Esophagus (tissue), 2 donors: ENCODE measurements around the gene IER5. TPM values are rescaled to one million over a fixed set of nuclear protein-coding genes. Genes with fewer than 3 reads are reported as not detected.
"Not testable (repeated sequence)": the region's sequence is repeated elsewhere in the genome, so short reads cannot be mapped to it uniquely, and the experiment has no call there.

Experiments used
- H3K27ac ChIP-seq, 2 donors: one replicate each; pipeline ENCODE4 v1.5.1; 2013; ENCODE audit warnings: low read depth in 2 of 2, mild to moderate bottlenecking in 2 of 2, inconsistent platforms in 1 of 2, low read length in 1 of 2, moderate library complexity in 1 of 2
- H3K27me3 ChIP-seq, 2 donors: one replicate each; pipeline ENCODE4 v1.6.1; 2013; ENCODE audit warnings: low read length in 2 of 2, control low read depth in 1 of 2, mild to moderate bottlenecking in 1 of 2; ENCODE audit not compliant: insufficient read depth in 2 of 2, control insufficient read depth in 1 of 2
- H3K36me3 ChIP-seq, 2 donors: one replicate each; pipeline ENCODE4 v1.6.1; 2013; ENCODE audit warnings: low read length in 1 of 2; ENCODE audit not compliant: control insufficient read depth in 2 of 2, insufficient read depth in 2 of 2
- H3K4me1 ChIP-seq, 2 donors: one replicate each; pipeline ENCODE4 v1.6.1; 2013; ENCODE audit warnings: low read length in 1 of 2; ENCODE audit not compliant: control insufficient read depth in 2 of 2, insufficient read depth in 2 of 2
- H3K4me3 ChIP-seq, 2 donors: one replicate each; pipeline ENCODE4 v1.5.1; 2013; ENCODE audit warnings: low read length in 2 of 2, mild to moderate bottlenecking in 2 of 2, low read depth in 1 of 2, moderate library complexity in 1 of 2
- H3K9me3 ChIP-seq, 2 donors: one replicate each; pipeline ENCODE4 v1.6.1; 2013; ENCODE audit warnings: mild to moderate bottlenecking in 2 of 2, low read depth in 1 of 2, low read length in 1 of 2, moderate library complexity in 1 of 2; ENCODE audit not compliant: control insufficient read depth in 2 of 2, insufficient read depth in 1 of 2
- WGBS, 2 donors: extraction: QIAGEN DNeasy Blood & Tissue Kit; methylation state at CpG; one replicate each; pipeline ENCODE4 v1.1.7; 2013; 5-methylcytosine and 5-hydroxymethylcytosine counted together
- polyA plus RNA-seq, 2 donors: library from polyadenylated mRNA; stranded (reverse); fragments of 200-250 nt; gene quantifications; one replicate each; pipeline ENCODE4 v1.2.3, GENCODE V29; 2013
- donor health status: healthy with polysubstance abuse.
- donor health status: Bipolar disorder and iron deficiency.

IER5 gene
- polyA plus RNA-seq, 2 donors, result 16.7 to 27.2 TPM

GRCh38 chr1:181059435-181059834 lies 29.1 kb upstream of the IER5 start:
- H3K27ac ChIP-seq, result no peak overlapping the region
- peaks cover 0 to 2% of the 10 kb centered on the region in 2 donors for H3K36me3 ChIP-seq
- peaks cover 0 to 2% of the 10 kb centered on the region in 2 donors for H3K9me3 ChIP-seq
- H3K27me3 ChIP-seq, result no peaks in the 10 kb centered on the region
- H3K4me3 ChIP-seq, result no peak overlapping the region
- no peaks in the 10 kb centered on the region for H3K4me1 ChIP-seq

GRCh38 chr1:181060066-181060465 lies 28.4 kb upstream of the IER5 start:
- WGBS, 2 donors, result 96 to 100% methylated on average over 1 of the region's 1 CpG
- Histone ChIP-seq H3K4me3 (no peak overlapping the region), H3K9me3 (peaks cover 0 to 2% of the 10 kb centered on the region in 2 donors), H3K27me3 (no peaks in the 10 kb centered on the region), H3K36me3 (peaks cover 0 to 2% of the 10 kb centered on the region in 2 donors), H3K27ac (no peak overlapping the region), H3K4me1 (no peaks in the 10 kb centered on the region)

GRCh38 chr1:181060947-181061346 lies 27.6 kb upstream of the IER5 start:
- not testable (repeated sequence) for H3K4me1 ChIP-seq, H3K4me3 ChIP-seq, H3K36me3 ChIP-seq, H3K27ac ChIP-seq, H3K27me3 ChIP-seq, H3K9me3 ChIP-seq
- WGBS, 2 donors, result 88% methylated on average over 2 to 4 of the region's 4 CpGs

GRCh38 chr1:181061487-181061886 lies 27.0 kb upstream of the IER5 start:
- no peak overlapping the region for H3K4me3 ChIP-seq
- H3K9me3 ChIP-seq, result peaks cover 0 to 2% of the 10 kb centered on the region in 2 donors
- 38 to 49% methylated on average over 2 of the region's 2 CpGs for WGBS, 2 donors
- H3K27ac ChIP-seq, result no peak overlapping the region
- peaks cover 0 to 2% of the 10 kb centered on the region in 2 donors for H3K36me3 ChIP-seq
- H3K27me3 ChIP-seq, result no peaks in the 10 kb centered on the region
- no peaks in the 10 kb centered on the region for H3K4me1 ChIP-seq

GRCh38 chr1:181061891-181062835 lies 26.3 kb upstream of the IER5 start:
- no peaks in the 10 kb centered on the region for H3K4me1 ChIP-seq
- no peaks in the 10 kb centered on the region for H3K27me3 ChIP-seq
- no peaks in the 10 kb centered on the region for H3K36me3 ChIP-seq
- peaks cover 0 to 2% of the 10 kb centered on the region in 2 donors for H3K9me3 ChIP-seq
- 75 to 78% methylated on average over 15 of the region's 15 CpGs for WGBS, 2 donors
- H3K27ac ChIP-seq, result peak overlapping the region in 1 of 2 donors; percentile 42
- H3K4me3 ChIP-seq, result no peak overlapping the region

GRCh38 chr1:181062836-181063428 lies 25.6 kb upstream of the IER5 start:
- Histone ChIP-seq H3K4me1 (no peaks in the 10 kb centered on the region), H3K36me3 (no peaks in the 10 kb centered on the region), H3K27me3 (no peaks in the 10 kb centered on the region), H3K9me3 (peaks cover 0 to 2% of the 10 kb centered on the region in 2 donors), H3K4me3 (no peak overlapping the region), H3K27ac (no peak overlapping the region)
- 61 to 68% methylated on average over 6 of the region's 6 CpGs for WGBS, 2 donors

- H3K27ac ChIP-seq, result peak overlapping the region; percentile 49 to 66
- H3K4me3 ChIP-seq, result no peak overlapping the region
- H3K36me3 ChIP-seq, result no peaks in the 10 kb centered on the region
- H3K4me1 ChIP-seq, result no peaks in the 10 kb centered on the region
- no peaks in the 10 kb centered on the region for H3K27me3 ChIP-seq
- 49 to 50% methylated on average over 6 of the region's 6 CpGs for WGBS, 2 donors
- H3K9me3 ChIP-seq, result peaks cover 0 to 2% of the 10 kb centered on the region in 2 donors
These were observed 24.4 kb upstream of the IER5 start for GRCh38 chr1:181064011-181064623.

- Histone ChIP-seq H3K27ac (no peak overlapping the region), H3K4me3 (no peak overlapping the region), H3K27me3 (no peaks in the 10 kb centered on the region), H3K36me3 (no peaks in the 10 kb centered on the region), H3K4me1 (no peaks in the 10 kb centered on the region), H3K9me3 (no peaks in the 10 kb centered on the region)
- 47 to 55% methylated on average over 1 of the region's 1 CpG for WGBS, 2 donors
These were observed 23.8 kb upstream of the IER5 start for GRCh38 chr1:181064702-181065101.

GRCh38 chr1:181073638-181074037 lies 14.9 kb upstream of the IER5 start:
- Histone ChIP-seq H3K36me3 (no peaks in the 10 kb centered on the region), H3K9me3 (no peaks in the 10 kb centered on the region), H3K4me1 (no peaks in the 10 kb centered on the region), H3K4me3 (no peak overlapping the region), H3K27me3 (no peaks in the 10 kb centered on the region), H3K27ac (no peak overlapping the region)
- WGBS, 2 donors, result 50% methylated on average over 10 of the region's 10 CpGs
